Uterine smooth muscle cell (primary cell): Measurements from ENCODE around the gene MGME1. TPM values are rescaled to one million over a fixed set of nuclear protein-coding genes. Genes with fewer than 3 reads are reported as not detected.

Experiments
- total RNA-seq: library from RNA; depleted of rRNA; stranded (reverse); fragments of >200 nt; gene quantifications from 2 replicates; pipeline ENCODE4 v1.2.3, GENCODE V29; 2014

Gene MGME1, protein sequence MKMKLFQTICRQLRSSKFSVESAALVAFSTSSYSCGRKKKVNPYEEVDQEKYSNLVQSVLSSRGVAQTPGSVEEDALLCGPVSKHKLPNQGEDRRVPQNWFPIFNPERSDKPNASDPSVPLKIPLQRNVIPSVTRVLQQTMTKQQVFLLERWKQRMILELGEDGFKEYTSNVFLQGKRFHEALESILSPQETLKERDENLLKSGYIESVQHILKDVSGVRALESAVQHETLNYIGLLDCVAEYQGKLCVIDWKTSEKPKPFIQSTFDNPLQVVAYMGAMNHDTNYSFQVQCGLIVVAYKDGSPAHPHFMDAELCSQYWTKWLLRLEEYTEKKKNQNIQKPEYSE
- total RNA-seq, result 7.1 and 19.4 TPM in 2 replicates

DNA sequence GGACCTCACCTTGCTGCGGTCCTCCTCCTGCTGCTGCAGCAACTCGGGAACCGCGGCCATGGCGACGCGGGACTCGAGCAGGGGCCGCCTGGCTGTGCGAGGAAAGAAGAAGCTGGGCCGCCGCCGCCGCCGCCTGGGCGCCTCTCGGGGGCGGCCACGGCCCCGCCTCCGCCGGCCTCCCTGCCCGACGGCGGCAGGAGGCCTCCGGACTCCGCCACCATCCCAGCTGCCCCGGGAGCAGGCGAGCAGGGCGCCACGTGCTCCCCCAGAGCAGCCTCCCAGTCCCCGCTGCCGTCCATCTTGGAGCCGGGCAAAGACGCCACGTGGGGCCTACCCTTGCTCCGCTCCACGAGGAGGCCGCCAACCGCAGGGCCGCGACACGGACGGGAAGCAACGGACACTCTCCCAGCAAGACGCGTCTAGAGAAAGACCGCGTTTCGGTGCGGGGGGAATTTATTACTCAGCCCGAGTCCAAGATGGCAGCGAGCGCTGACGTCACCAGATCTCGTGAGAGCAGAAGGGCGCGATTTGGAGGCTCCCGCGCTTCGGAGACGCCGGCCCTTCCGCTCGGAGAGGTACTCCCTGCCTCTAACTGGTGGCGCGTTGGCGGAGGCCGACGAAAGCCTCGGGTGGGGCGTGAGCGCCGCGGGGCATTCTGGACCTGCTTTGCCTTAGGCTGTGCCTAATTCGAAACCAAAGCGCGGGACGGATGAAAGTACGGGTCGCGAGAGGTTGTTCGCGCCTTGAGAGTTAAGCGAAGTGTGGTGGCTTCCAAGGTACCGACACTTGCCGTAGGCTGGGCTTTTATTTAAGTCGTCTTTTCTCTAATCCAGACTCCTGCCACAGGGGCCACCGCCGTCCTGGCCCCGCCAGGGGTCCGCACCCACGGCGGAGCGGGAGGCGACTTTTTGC, at the start of gene MGME1, which contains the start of gene SNX5:
MGME1 (plus strand) TSS at position 653 of the 912 bp plus-strand sequence. CDS start 842 bp downstream, outside the sequence.
SNX5 (minus strand) TSS at position 429 of the 912 bp plus-strand sequence; CDS start at position 60, 369 bp downstream.

Other genes starting within 250 kb of the MGME1 start
- gene SNX5, start 224 bp upstream of the MGME1 start, total RNA-seq, result 114 and 141 TPM in 2 replicates
- gene OVOL2, start 88.9 kb downstream of the MGME1 start, total RNA-seq, result not detected in 2 replicates
- 14.5 and 18.1 TPM in 2 replicates for gene KAT14, start 168.8 kb downstream of the MGME1 start, total RNA-seq
- 13.9 and 17.6 TPM in 2 replicates for gene PET117, start 168.8 kb downstream of the MGME1 start, total RNA-seq